K562 (cell line): ENCODE data around the gene SPON1. TPM values are rescaled to one million over a fixed set of nuclear protein-coding genes. Genes with fewer than 3 reads are reported as not detected.

Experiments used
- ATAC-seq: fragments of 200-7000 bp; cut with Tn5 transposase; 3 replicates; pipeline ENCODE4 v1.9.1; 2020; ENCODE audit warnings: moderate library complexity
- BruUV-seq: library from RNA; stranded (reverse); fragments of 400-500 nt; replicated peaks from 2 replicates; lab custom pipeline; 2021; lab: Mats Ljungman, UMichigan
- CTCF ChIA-PET: fragments of 300-600 bp; formaldehyde crosslinking; extraction: SDS; loops from one replicate; lab custom pipeline; 2021; ENCODE audit warnings: low intra/inter-chr PET ratio; lab: Yijun Ruan, JAX
- POLR2A ChIA-PET: fragments of 300-600, 350-650 bp; sonication (Branson Sonifier 250); formaldehyde crosslinking; extraction: SDS; loops from one replicate; lab custom pipeline; 2021; ENCODE audit warnings: antibody characterized with exemption, inconsistent platforms; lab: Yijun Ruan, JAX
- DNase-seq, 4 experiments: peaks; one replicate each; pipeline versions ENCODE4 v3.0.0 to v3.0.0-alpha.2; 2011 to 2018; ENCODE audit warnings: low spot score in 3 of 4, mixed read lengths in 3 of 4; ENCODE audit errors: extremely low read depth in 1 of 4
- FAIRE-seq: peaks from 2 replicates; lab custom pipeline; 2011; peaks lifted over from hg19 to GRCh38; lab: Jason Lieb, UNC
- H2AFZ ChIP-seq: 2 replicates; pipeline ENCODE4 v1.6.0; 2011; ENCODE audit warnings: low read depth, low read length, control low read depth, inconsistent platforms
- H3K27ac ChIP-seq: fragments of 200-600 bp; 3 replicates; pipeline ENCODE4 v1.8.0; 2011; ENCODE audit warnings: low read depth, mild to moderate bottlenecking, control low read depth, inconsistent platforms, low read length, moderate library complexity, mixed read lengths; ENCODE audit errors: extremely low read depth
- H3K27me3 ChIP-seq, 2 experiments: fragments of 300-600 bp in 1 of 2; 2 replicates in 1 of 2; 3 replicates in 1 of 2; pipeline versions ENCODE4 v1.6.0 to v1.8.0; 2011; ENCODE audit warnings: inconsistent platforms in 2 of 2, low read length in 2 of 2, mild to moderate bottlenecking in 1 of 2, mixed read lengths in 1 of 2, moderate library complexity in 1 of 2; ENCODE audit not compliant: control insufficient read depth in 2 of 2, insufficient read depth in 2 of 2
- H3K36me3 ChIP-seq: fragments of 300-600 bp; 3 replicates; pipeline ENCODE4 v1.8.0; 2011; ENCODE audit warnings: mild to moderate bottlenecking, low read length, inconsistent platforms; ENCODE audit not compliant: control insufficient read depth, insufficient read depth
- H3K4me1 ChIP-seq, 2 experiments: fragments of 200-600 bp in 1 of 2; replicated peaks in 1 of 2; 2 replicates in 1 of 2; 3 replicates in 1 of 2; pipeline versions ENCODE4 v1.5.1 to v1.8.0; 2011; ENCODE audit warnings: inconsistent platforms in 2 of 2, low read length in 2 of 2, mild to moderate bottlenecking in 1 of 2, mixed read lengths in 1 of 2, moderate library complexity in 1 of 2; ENCODE audit not compliant: control insufficient read depth in 2 of 2, insufficient read depth in 2 of 2
- H3K4me2 ChIP-seq: 2 replicates; pipeline ENCODE4 v1.6.1; 2011; ENCODE audit warnings: low read length, control low read depth, inconsistent platforms, mixed read lengths; ENCODE audit not compliant: insufficient read depth
- H3K4me3 ChIP-seq: fragments of 200-600 bp; sonication (generic), shearing (Covaris generic); 2 replicates; pipeline ENCODE4 v1.5.1; 2016; ENCODE audit warnings: control low read depth, inconsistent platforms
- H3K79me2 ChIP-seq: fragments of 200-600 bp; 3 replicates; pipeline ENCODE4 v1.8.0; 2011; ENCODE audit warnings: low read length, inconsistent platforms; ENCODE audit not compliant: control insufficient read depth, insufficient read depth
- H3K9ac ChIP-seq, 2 experiments: 2 replicates each; pipeline versions ENCODE4 v1.6.0 to v1.6.1; 2011; ENCODE audit warnings: low read depth in 2 of 2, low read length in 2 of 2, control low read depth in 1 of 2, inconsistent platforms in 1 of 2, mild to moderate bottlenecking in 1 of 2, mixed read lengths in 1 of 2; ENCODE audit not compliant: insufficient read depth in 1 of 2
- H3K9me1 ChIP-seq: one replicate; pipeline ENCODE4 v1.6.0; 2011; ENCODE audit warnings: inconsistent platforms, mild to moderate bottlenecking, low read length, moderate library complexity; ENCODE audit not compliant: control insufficient read depth, insufficient read depth
- H3K9me3 ChIP-seq: replicated peaks from 2 replicates; pipeline ENCODE4 v1.5.1; 2011; ENCODE audit warnings: low read depth, low read length, inconsistent platforms; ENCODE audit not compliant: control insufficient read depth, insufficient read depth
- H4K20me1 ChIP-seq: replicated peaks from 2 replicates; pipeline ENCODE4 v1.6.1; 2011; ENCODE audit warnings: low read length, inconsistent platforms, mixed read lengths; ENCODE audit not compliant: control insufficient read depth, insufficient read depth
- CREM ChIP-seq: IDR thresholded peaks from 2 replicates; pipeline ENCODE4 v1.6.1; 2014; ENCODE audit warnings: antibody characterized with exemption, low read depth
- DEAF1 ChIP-seq: fragments of 450-650 bp; formaldehyde crosslinking; IDR thresholded peaks from 2 replicates; pipeline ENCODE4 v1.4.0; 2020; ENCODE audit warnings: mild to moderate bottlenecking, moderate library complexity
- SRSF7 ChIP-seq: fragments of 200-400 bp; formaldehyde crosslinking; optimal IDR thresholded peaks from 2 replicates; pipeline ENCODE3; 2017; ENCODE audit warnings: mild to moderate bottlenecking, low read depth, low read length
- ZBTB8A ChIP-seq: fragments of 450-650 bp; IDR thresholded peaks from 2 replicates; pipeline ENCODE4 v1.6.1; 2018; ENCODE audit warnings: mild to moderate bottlenecking, moderate library complexity; ENCODE audit not compliant: partially characterized antibody
- WGBS: fragments of 100-300 bp; shearing (Covaris generic); methylation state at CpG from one replicate; pipeline ENCODE4 v1.1.6; 2016; ENCODE audit warnings: low coverage, mixed read lengths; ENCODE audit not compliant: insufficient coverage; ENCODE audit errors: missing lambda C conversion rate; 5-methylcytosine and 5-hydroxymethylcytosine counted together
- in situ Hi-C: fragments of 300-500 bp; cut with MboI; formaldehyde crosslinking; loops from 4 replicates; pipeline ENCODE4 v1.15.0; 2018; ENCODE audit warnings: inconsistent platforms, mixed read lengths
- intact Hi-C: fragments of 100-400 bp; cut with micrococcal nuclease; formaldehyde crosslinking; loops from 2 replicates; pipeline ENCODE4 v1.14.2; 2022
- polyA plus RNA-seq, 8 experiments: library from polyadenylated mRNA; depleted of rRNA in 4 of 8; stranded (reverse) in 5 of 8; unstranded in 3 of 8; fragments of >200 nt; fragmentation: Nextera tagmentation in 2 of 8; fragmentation: Illumina TruSeq in 1 of 8; extraction: Ambion mirVana in 2 of 8; extraction: Trizol in 1 of 8; gene quantifications; 2 replicates each; pipeline versions ENCODE4 v1.2.1 to v1.2.3, GENCODE V29; 2011 to 2014; ENCODE audit warnings: inconsistent platforms in 1 of 8, missing spikeins in 1 of 8
- total RNA-seq, 7 experiments: library from RNA; depleted of rRNA in 6 of 7; stranded (reverse); fragments of >200 nt in 6 of 7; fragmentation: Illumina TruSeq in 2 of 7; extraction: Trizol in 2 of 7; gene quantifications; 2 replicates each; pipeline versions ENCODE4 v1.2.1 to v1.2.3, GENCODE V29; 2011 to 2021; ENCODE audit warnings: low replicate concordance in 1 of 7

Gene SPON1
- total and polyA plus RNA-seq, 9 of the 15 experiments (the other 6 are each of a cell fraction or from before 2014, with no cell fraction given), result 0.04 to 0.06 TPM; not detected in 7

GRCh38 chr11:14255238-14255534, 292.7 kb downstream of the SPON1 start:
- WGBS, result 0% methylated on average over 2 of the region's 2 CpGs

More at GRCh38 chr11:14255238-14255534, 292.7 kb downstream of the SPON1 start:
- H3K27ac ChIP-seq, result no peak overlapping the region
- POLR2A ChIA-PET, result no interaction called here
- H3K4me1 ChIP-seq, result peaks cover 0 to 7% of the 10 kb centered on the region in 2 experiments; a peak in 2 of 5 replicates
- H3K36me3 ChIP-seq, result no peaks in the 10 kb centered on the region
- in situ Hi-C loops (no loop called here), intact Hi-C loops (no loop called here)
- CTCF ChIA-PET, result no interaction called here
- H3K9me1 ChIP-seq, result no peaks in the 10 kb centered on the region
- H4K20me1 ChIP-seq, result no peaks in the 10 kb centered on the region; the same call in 1 of the 2 replicates
- ATAC-seq (no peak), FAIRE-seq (no peak), DNase-seq (no peak)
- no peak overlapping the region for H3K9ac ChIP-seq
- H3K4me3 ChIP-seq, result no peak overlapping the region
- no TSS peak for BruUV-seq
- no peak overlapping the region for H3K4me2 ChIP-seq
- no peaks in the 10 kb centered on the region for H3K9me3 ChIP-seq
- peaks cover 27 to 71% of the 10 kb centered on the region in 2 experiments for H3K27me3 ChIP-seq
- no peak overlapping the region for H2AFZ ChIP-seq
- no peaks in the 10 kb centered on the region for H3K79me2 ChIP-seq
- no peak for TF ChIP-seq CREM
- TF ChIP-seq ZBTB8A, result no peak
- no peak for TF ChIP-seq DEAF1 (CRISPR knock-in tag)
- TF ChIP-seq SRSF7, result no peak
- TF ChIP-seq, all 486 proteins: peak for 0
